ENCODE data around the gene NOB1. TPM values are rescaled to one million over a fixed set of nuclear protein-coding genes. Genes with fewer than 3 reads are reported as not detected.

NOB1 gene
- polyA plus RNA-seq, 1 experiment = 73.1 TPM

- no peak for DNase-seq (ENCODE audit: low read depth)
- Histone ChIP-seq H3K36me3 (ENCODE audit: control insufficient read depth, insufficient read depth, low read length) (peaks cover 20% of the 10 kb centered on the region), H3K27me3 (ENCODE audit: control insufficient read depth, insufficient read depth, low read length) (no peaks in the 10 kb centered on the region), H3K4me3 (ENCODE audit: low read depth, low read length) (no peak overlapping the region)
- no peak for TF ChIP-seq CTCF (IDR thresholded peaks at IDR 0.05; ENCODE audit: insufficient read depth, low read depth, low read length)
- POLR2A ChIA-PET = no interaction called here
- CTCF ChIA-PET = interaction anchor here (1.2 kb wide), 1 partner anchor 11 kb away, joined by 3 read pairs; no protein-coding TSS in a partner anchor
Observed at GRCh38 chr16:69721441-69721957, 33.2 kb downstream of the NOB1 start.

GRCh38 chr16:69720822-69721430, 33.8 kb downstream of the NOB1 start:
- POLR2A ChIA-PET = no interaction called here
- CTCF ChIA-PET = interaction anchor here (0.9 to 1.2 kb wide), 2 partner anchors 11 to 34 kb away, joined by 3 to 4 read pairs; partner anchors contain the start of gene NOB1
- TF ChIP-seq CTCF (IDR thresholded peaks at IDR 0.05; ENCODE audit: insufficient read depth, low read depth, low read length) = no peak
- Histone ChIP-seq H3K36me3 (ENCODE audit: control insufficient read depth, insufficient read depth, low read length) (peaks cover 20% of the 10 kb centered on the region), H3K4me3 (ENCODE audit: low read depth, low read length) (no peak overlapping the region), H3K27me3 (ENCODE audit: control insufficient read depth, insufficient read depth, low read length) (no peaks in the 10 kb centered on the region)
- no peak for DNase-seq (ENCODE audit: low read depth)

GRCh38 chr16:69718111-69718764, 36.5 kb downstream of the NOB1 start:
- no peak for DNase-seq (ENCODE audit: low read depth)
- ChIA-PET CTCF (interaction anchor here (1.0 kb wide), 1 partner anchor 36 kb away, joined by 3 read pairs; no protein-coding TSS in a partner anchor), POLR2A (no interaction called here)
- TF ChIP-seq CTCF (IDR thresholded peaks at IDR 0.05; ENCODE audit: insufficient read depth, low read depth, low read length) = no peak
- Histone ChIP-seq H3K27me3 (ENCODE audit: control insufficient read depth, insufficient read depth, low read length) (no peaks in the 10 kb centered on the region), H3K4me3 (ENCODE audit: low read depth, low read length) (no peak overlapping the region), H3K36me3 (ENCODE audit: control insufficient read depth, insufficient read depth, low read length) (peaks cover 25% of the 10 kb centered on the region)

- Histone ChIP-seq H3K4me3 (ENCODE audit: low read depth, low read length) (no peak overlapping the region), H3K27me3 (ENCODE audit: control insufficient read depth, insufficient read depth, low read length) (no peaks in the 10 kb centered on the region), H3K36me3 (ENCODE audit: control insufficient read depth, insufficient read depth, low read length) (peaks cover 28% of the 10 kb centered on the region)
- no peak for TF ChIP-seq CTCF (IDR thresholded peaks at IDR 0.05; ENCODE audit: insufficient read depth, low read depth, low read length)
- POLR2A ChIA-PET = interaction anchor here (0.6 kb wide), 1 partner anchor 221 kb away, joined by 5 read pairs; no protein-coding TSS in a partner anchor
- DNase-seq (ENCODE audit: low read depth) = no peak
- CTCF ChIA-PET = no interaction called here
Observed at GRCh38 chr16:69717066-69717465, 37.7 kb downstream of the NOB1 start.

GRCh38 chr16:69712914-69713581, 41.7 kb downstream of the NOB1 start:
- POLR2A ChIA-PET = no interaction called here
- peaks cover 29% of the 10 kb centered on the region for H3K36me3 ChIP-seq (ENCODE audit: control insufficient read depth, insufficient read depth, low read length)

More at GRCh38 chr16:69712914-69713581, 41.7 kb downstream of the NOB1 start:
- Histone ChIP-seq H3K4me3 (ENCODE audit: low read depth, low read length) (no peak overlapping the region), H3K27me3 (ENCODE audit: control insufficient read depth, insufficient read depth, low read length) (no peaks in the 10 kb centered on the region)
- CTCF ChIA-PET = interaction anchor here (0.8 to 1.6 kb wide), 4 partner anchors 42 to 329 kb away, joined by 4 to 7 read pairs (median 5); partner anchors contain the start of gene NOB1
- DNase-seq (ENCODE audit: low read depth) = no peak
- no peak for TF ChIP-seq CTCF (IDR thresholded peaks at IDR 0.05; ENCODE audit: insufficient read depth, low read depth, low read length)

All from BJ (cell line).